Stimulated activated CD8-positive, alpha-beta memory T cell treated with anti-CD3 and anti-CD28 coated beads, Interleukin-15, amount 100 ng/mL, for 4 hours (primary cell): Measurements from ENCODE around the gene ZBTB45.
A peak's percentile ranks its signal among the peaks of the same experiment; 100 is the strongest.
"Not testable (repeated sequence)": the region's sequence is repeated elsewhere in the genome, so short reads cannot be mapped to it uniquely, and the experiment has no call there.

Experiments
- DNase-seq, 2 donors: peaks; one replicate each; pipeline ENCODE4 v3.0.0-alpha.2; 2020; ENCODE audit warnings: low read depth in 2 of 2

ZBTB45 gene

GRCh38 chr19:58554494-58555368 is 35.1 kb upstream of the ZBTB45 start, which contains the start of gene CHMP2A:
Gene CHMP2A, minus strand, starts transcription at chr19:58555105. Its CDS starts 893 bp downstream, at chr19:58554212.
- peak; percentile 96 for DNase-seq

- DNase-seq = no peak
Measured at GRCh38 chr19:58553799-58554493, 34.3 kb upstream of the ZBTB45 start.

DNA sequence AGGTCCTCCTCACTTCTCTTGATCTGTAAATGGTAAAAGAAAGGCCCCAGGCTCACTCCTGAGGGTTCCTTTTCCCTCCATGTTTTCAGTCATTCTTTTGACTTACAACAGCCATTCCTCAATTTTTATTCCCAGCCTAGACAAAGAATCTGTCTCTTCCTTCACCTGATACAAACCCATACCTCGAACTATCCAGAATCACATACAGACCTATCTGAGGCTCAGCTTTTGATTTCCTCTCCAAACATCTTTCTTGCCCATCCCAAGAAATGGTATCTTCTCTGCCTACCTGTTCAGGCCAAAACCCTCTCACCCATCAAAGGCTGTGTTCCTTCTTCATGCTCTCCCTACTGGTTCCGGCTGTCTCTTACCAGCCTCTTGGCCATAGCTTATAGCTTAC is 33.0 kb upstream of the ZBTB45 start:
- no peak for DNase-seq

GRCh38 chr19:58551577-58552471 is 32.2 kb upstream of the ZBTB45 start:
- no peak for DNase-seq

DNA sequence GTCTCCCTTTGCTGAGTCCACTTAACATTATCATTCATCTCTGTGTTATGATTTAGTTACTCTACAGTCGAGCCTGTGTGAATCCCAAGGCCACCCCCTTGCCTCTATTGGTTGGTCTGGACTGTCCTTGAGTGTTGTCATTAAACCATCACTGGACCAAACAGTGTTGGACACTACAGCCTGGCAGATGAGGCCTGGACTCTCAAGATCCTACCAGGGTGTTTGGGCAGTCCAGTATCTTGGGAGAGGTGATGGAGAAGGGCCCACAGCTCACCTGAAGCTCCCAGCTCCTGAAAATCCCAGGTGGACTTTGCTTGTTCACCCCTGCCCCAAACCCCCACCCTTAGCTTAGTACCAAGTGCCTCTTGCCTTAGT is 31.5 kb upstream of the ZBTB45 start:
- no peak for DNase-seq

- DNase-seq = no peak
Measured at GRCh38 chr19:58550362-58551122, 30.9 kb upstream of the ZBTB45 start.

- no peak for DNase-seq
Measured at GRCh38 chr19:58549664-58550361, 30.2 kb upstream of the ZBTB45 start.

DNA sequence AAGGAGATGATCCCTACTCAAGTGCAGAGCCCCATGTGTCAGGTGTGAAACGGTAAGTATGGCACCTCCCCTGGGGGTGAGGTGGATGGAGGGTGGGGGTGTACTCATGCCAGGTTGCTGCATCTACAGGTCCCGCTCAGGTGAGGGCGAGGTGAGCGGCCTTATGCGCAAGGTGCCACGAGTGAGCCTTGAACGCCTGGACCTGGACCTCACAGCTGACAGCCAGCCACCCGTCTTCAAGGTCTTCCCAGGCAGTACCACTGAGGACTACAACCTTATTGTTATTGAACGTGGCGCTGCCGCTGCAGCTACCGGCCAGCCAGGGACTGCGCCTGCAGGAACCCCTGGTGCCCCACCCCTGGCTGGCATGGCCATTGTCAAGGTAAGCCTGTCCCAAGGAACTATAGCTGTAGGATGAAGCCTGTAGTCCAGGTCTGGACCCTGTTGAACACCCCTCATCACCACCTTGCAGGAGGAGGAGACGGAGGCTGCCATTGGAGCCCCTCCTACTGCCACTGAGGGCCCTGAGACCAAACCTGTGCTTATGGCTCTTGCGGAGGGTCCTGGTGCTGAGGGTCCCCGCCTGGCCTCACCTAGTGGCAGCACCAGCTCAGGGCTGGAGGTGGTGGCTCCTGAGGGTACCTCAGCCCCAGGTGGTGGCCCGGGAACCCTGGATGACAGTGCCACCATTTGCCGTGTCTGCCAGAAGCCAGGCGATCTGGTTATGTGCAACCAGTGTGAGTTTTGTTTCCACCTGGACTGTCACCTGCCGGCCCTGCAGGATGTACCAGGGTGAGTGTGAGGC is 29.5 kb upstream of the ZBTB45 start:
- DNase-seq = no peak

DNA sequence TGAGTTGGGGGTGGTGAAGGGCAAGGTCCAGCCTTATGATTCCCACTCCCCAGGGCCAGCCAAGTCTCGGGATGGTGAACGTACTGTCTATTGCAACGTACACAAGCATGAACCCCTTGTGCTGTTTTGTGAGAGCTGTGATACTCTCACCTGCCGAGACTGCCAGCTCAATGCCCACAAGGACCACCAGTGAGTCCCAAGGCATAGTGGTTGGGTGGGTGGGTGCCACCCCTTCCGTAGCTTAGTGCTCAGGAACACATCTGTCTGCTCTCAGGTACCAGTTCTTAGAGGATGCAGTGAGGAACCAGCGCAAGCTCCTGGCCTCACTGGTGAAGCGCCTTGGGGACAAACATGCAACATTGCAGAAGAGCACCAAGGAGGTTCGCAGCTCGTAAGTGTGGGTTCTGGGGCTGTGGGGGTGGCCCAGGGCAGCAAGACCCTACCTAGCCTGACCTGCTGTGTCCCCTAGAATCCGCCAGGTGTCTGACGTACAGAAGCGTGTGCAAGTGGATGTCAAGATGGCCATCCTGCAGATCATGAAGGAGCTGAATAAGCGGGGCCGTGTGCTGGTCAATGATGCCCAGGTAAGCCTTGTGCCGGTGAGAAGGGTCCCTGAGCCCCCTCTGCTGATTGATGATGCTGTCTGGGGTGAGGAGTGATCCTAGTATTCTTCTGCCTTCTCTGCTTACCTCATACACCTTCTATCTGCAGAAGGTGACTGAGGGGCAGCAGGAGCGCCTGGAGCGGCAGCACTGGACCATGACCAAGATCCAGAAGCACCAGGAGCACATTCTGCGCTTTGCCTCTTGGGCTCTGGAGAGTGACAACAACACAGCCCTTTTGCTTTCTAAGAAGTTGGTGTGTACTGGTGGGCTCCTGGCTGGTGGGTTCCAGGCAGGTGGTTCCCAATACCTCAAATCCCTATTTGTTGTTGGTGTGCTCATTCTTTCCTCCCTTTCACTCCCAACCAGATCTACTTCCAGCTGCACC is 28.0 kb upstream of the ZBTB45 start:
- DNase-seq = no peak

- DNase-seq = no peak
Measured at GRCh38 chr19:58546019-58546530, 26.5 kb upstream of the ZBTB45 start.

DNA sequence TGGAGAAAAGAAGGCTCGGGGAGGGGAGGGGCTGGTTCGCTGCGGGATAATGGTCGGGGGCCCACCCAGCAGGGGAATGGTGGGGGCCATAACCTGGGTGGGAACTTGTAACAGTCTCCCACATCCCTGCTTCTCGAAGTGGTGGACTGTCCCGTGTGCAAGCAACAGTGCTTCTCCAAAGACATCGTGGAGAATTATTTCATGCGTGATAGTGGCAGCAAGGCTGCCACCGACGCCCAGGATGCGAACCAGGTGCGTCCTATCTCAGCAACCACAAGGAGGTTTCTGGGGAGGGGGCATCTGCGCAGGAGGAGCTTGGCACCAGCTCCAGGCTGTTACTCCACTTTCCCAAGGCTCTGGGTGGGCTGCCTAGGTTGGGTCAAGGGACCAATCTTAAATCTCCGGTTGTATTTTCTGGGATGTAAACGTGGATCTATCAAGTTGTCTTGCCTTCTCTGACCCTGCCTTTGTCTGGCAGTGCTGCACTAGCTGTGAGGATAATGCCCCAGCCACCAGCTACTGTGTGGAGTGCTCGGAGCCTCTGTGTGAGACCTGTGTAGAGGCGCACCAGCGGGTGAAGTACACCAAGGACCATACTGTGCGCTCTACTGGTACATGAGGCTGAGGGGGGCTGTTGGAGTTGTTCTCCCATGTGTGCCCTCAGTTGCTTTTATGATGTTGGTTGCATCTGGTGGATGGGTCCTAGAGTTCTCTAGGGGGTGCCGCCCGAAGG is 25.8 kb upstream of the ZBTB45 start:
- DNase-seq = no peak

GRCh38 chr19:58544591-58545285 is 25.1 kb upstream of the ZBTB45 start:
- no peak for DNase-seq

- peak; percentile 100 for DNase-seq
Measured at GRCh38 chr19:58543826-58544590, 24.4 kb upstream of the ZBTB45 start, which contains the start of gene TRIM28. Gene TRIM28, plus strand, starts transcription at chr19:58544064. Its CDS starts 694 bp downstream, at chr19:58544758.

DNA sequence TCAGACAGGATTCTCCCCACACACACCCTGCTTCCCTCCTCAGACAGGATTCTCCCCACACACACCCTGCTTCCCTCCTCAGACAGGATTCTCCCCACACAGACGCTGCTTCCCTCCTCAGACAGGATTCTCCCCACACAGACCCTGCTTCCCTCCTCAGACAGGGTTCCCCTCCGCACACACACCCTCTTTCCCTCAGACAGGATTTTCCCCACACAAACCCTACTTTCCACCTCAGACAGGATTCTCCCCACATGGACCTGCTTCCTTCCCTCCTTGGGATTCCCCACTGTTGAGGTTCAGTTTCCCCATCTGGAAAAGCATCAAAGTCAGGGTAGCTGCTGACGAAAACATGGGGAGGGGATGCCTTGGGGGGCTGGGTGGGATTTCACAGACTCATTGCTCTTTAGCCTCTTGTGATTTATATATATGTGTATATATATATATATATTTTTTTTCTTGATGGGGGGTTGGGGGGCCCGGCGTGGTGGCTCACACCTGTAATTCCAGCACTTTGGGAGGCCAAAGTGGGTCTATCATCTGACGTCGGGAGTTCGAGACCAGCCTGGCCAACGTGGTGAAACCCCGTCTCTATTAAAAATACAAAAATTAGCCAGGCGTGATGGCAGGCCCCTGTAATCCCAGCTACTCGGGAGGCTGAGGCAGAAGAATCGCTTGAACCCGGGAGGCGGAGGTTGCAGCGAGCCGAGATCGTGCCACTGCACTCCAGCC is 23.2 kb upstream of the ZBTB45 start:
- DNase-seq = not testable (repeated sequence)

DNA sequence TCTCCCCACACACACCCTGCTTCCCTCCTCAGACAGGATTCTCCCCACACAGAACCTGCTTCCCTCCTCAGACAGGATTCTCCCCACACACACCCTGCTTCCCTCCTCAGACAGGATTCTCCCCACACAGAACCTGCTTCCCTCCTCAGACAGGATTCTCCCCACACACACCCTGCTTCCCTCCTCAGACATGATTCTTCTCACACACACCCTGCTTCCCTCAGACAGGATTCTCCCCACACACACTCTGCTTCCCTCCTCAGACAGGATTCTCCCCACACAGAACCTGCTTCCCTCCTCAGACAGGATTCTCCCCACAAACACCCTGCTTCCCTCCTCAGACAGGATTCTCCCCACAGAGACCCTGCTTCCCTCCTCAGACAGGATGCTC is 19.6 kb upstream of the ZBTB45 start:
- not testable (repeated sequence) for DNase-seq
